Raji (cell line): ENCODE results near the gene MDFI.

Experiments
- POLR2A ChIP-seq: IDR thresholded peaks from 2 replicates; pipeline ENCODE4 v1.6.1; 2011; ENCODE audit warnings: low read depth, low read length, control low read depth; ENCODE audit not compliant: insufficient read depth

The MDFI gene

DNA sequence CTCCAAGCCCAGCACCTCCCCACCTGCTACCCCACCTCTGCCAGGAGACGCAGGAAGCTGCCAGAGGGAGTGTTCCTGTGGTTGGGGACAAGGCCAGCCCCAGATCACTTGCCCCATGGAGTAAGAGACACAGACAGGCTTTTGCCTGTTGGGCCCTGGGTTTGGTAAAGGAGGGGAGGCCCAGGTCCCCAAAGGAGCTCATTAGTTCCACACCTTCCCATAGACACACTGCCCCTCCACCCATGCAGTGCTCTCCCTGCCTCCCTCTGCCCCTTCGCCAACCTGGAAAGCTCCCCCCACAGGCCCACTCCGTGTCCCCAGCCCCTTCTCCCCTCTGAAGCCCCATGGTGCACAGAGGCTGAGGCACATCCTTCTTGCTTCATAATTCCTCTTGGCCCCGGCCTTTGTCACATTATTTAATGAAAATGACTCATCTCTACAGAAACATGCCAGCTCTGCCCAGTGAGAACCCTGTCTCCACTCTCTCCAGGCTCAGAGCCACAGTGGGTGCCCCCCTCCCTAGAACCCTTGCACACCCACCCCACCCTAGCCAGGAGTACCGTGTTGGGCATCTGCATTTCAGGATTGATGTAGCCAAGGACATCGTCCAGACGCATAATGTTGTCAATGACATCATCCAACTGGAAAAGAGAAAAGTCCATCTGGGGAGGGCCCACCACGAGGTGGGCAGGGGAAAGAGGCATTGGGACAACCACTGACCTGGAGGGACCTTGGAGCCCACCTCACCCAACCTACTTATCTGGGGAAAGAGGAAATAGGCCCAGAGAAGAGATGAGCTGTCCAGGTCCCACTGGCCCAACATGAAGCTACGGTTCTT, 51.1 kb downstream of the MDFI start:
- no peak for TF ChIP-seq POLR2A

GRCh38 chr6:41690541-41691330, 52.5 kb downstream of the MDFI start:
- no peak for TF ChIP-seq POLR2A

DNA sequence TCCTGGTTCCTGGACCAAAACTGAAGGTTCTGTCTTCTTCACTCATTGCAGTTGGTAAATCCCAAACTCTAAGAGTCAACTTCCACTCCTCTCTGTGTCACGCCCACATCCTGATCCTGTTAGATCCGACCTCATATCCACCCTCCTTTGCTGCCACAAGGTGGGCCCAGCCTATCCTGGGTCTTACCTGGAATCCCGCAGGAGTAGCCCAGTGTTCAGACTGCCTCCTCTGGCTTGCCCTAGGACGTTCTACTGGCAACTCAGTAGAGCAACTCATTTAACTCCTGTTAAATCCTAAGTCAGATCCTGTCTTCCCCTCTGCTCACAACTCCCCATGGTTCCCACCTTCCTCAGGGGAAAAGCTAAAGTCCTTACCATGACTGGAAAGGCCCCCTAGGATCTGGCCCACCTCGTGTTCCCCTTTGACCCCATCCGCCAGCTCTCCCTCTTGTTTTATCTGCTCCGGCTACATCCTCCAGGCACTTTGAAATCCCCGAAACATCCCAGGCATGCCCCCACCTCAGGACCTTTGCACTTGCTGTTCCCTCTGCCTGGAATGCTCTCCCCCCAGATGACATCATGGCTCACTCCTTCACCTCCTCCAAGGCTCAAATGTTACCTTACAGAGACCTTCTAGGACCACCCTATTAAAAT, 53.3 kb downstream of the MDFI start:
- no peak for TF ChIP-seq POLR2A

- no peak for TF ChIP-seq POLR2A
These were observed 53.9 kb downstream of the MDFI start for GRCh38 chr6:41692080-41692675.

- no peak for TF ChIP-seq POLR2A
These were observed 54.5 kb downstream of the MDFI start for GRCh38 chr6:41692730-41693129.

- no peak for TF ChIP-seq POLR2A
These were observed 55.3 kb downstream of the MDFI start for GRCh38 chr6:41693281-41694240.

DNA sequence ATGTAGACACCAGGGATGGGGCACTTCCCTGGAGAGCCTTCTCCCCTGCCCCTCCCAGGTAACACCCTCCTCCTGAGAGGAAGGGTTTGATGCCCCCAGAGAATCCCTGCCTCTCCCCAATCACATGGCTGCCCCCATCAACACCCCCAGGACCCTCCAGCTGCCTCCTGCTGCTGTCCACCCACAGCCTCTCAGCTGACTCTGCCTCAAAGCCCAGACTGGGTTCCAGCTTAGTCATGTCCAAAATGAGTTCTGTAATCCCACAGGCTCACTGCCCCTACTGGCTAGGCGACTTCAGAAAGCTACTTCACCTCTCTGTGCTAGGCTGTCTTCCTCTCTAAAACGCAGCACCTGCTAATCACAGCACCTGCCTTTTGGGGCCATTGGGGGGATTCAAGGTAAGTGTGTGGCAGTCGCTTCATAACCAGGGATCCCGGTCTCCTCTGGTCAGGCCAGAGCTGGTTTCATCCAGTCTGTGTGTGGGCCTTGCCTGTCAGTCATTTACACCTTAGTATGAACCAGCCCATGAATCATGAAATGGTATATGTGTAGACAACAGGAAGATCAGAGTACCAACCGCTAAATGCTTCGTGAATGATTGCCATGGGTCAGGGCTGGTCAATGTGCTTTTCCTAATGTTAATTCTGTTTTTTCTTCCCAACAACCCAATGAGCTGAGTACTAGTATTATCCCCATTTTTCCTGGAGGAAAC, 56.7 kb downstream of the MDFI start:
- TF ChIP-seq POLR2A, result no peak

DNA sequence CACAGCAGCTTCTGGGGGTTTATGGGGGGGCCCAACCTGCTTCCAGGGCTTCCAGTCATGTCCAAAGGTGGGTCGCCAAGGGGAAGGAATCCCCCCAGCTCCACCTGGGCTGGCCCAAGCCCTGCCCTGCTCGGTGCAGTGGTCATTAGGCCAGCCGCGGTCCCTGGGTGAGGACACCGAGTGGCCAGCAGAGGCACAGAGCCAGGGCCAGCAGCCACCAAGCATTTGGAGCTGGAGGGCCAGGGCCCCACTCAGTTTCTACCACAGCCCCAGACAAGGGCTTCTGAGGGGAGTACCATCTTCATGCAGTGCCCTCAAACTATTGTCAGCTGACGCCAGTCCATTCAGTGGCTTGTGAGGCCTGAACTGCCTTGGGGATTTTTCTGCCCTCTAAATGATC, 57.6 kb downstream of the MDFI start:
- no peak for TF ChIP-seq POLR2A

DNA sequence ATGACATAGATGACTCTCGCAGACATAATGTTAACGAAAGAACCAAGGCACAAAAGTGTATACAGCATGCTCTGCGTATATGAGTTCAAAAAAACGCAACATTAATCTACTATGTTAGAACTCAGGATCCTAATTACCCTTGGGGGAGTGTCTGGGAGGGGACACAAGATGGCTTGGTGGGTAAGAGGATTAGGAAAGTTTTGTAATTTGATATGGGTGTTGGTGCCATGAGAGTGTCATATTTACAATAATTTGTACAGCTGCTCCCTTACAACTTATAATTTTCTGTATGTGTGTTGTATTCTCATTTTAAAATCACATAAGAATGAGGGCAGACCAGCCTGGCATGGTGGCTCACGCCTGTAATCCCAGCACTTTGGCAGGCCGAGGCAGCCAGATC, 58.5 kb downstream of the MDFI start:
- TF ChIP-seq POLR2A, result no peak

- TF ChIP-seq POLR2A, result no peak
These were observed 59.9 kb downstream of the MDFI start for GRCh38 chr6:41697861-41698781.

DNA sequence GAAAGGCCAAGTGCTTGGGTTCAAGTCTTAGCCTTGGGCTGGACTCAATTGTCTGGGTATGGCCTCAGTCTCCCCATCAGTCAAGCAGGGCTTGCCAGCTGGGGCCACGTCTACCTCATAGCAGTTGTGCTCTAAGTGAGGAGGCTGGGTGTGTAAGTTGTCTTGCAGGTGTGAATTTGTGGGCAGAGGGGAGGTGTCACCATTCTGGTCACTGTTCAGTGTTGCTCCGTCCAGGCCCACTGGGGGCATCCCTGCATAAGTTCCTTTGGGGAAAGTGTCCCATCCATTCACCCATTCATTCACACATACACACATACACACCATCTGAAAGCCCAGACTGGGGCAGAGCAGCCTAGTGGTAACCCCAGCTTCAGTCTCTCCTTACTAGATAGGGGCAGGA, 60.8 kb downstream of the MDFI start:
- TF ChIP-seq POLR2A, result no peak

DNA sequence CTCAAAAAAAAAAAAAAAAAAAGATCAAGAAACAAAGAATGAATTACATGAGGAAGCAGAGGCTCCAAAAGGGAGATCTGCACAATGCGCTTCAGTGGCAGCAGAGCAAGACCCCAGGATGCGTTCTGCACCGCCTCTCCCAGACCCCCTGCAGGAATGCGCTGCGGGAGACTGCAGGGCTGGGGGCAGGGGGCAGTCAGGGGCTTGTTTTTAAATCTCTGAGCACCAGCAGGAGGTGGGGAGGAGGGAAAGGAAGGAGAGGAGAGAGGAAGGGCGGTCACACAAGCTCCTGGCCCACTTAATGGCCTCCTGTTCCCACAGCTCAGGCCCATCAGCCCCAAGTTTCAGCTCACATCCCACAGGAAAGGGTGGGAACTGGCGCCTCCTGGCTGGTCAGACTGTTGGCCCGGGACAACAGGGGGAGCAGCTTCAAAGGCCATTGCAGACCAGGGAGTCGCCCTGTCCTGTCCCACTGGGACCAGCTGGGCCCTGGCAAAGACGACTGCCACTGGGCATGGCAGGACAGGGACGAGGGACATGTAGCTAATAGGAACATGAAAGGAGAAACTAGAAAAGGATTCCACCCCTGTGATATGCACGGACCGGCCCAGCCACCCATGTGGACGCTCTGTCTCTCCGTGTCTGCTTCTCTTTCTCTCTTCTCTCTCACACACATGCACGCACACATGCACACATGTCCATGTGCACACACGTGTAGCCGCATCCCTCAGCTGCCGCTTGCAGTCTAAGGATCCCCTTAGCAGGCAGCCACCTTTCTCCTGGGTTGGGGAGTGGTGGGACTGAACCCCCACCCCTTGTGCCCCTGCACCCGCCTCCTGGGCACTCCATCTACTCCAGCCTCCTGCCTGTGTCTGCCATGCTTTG, 62.4 kb downstream of the MDFI start:
- TF ChIP-seq POLR2A, result no peak
